Esophagus (tissue), 2 donors: ENCODE results near the gene LRRC41. TPM values are rescaled to one million over a fixed set of nuclear protein-coding genes. Genes with fewer than 3 reads are reported as not detected.

ENCODE experiments used
- polyA plus RNA-seq, 2 donors: library from polyadenylated mRNA; stranded (reverse); fragments of 200-250 nt; gene quantifications; one replicate each; pipeline ENCODE4 v1.2.3, GENCODE V29; 2013
- donor health status: healthy with polysubstance abuse.
- donor health status: Bipolar disorder and iron deficiency.

LRRC41 gene
- polyA plus RNA-seq, 2 donors = 17.4 to 32.1 TPM

Other genes starting within 250 kb of the LRRC41 start
- 1 to 10 TPM; 1.3 to 2.6 TPM for gene PIK3R3, start 171.0 kb downstream of the LRRC41 start, polyA plus RNA-seq
- 1 to 10 TPM; 2.2 to 2.3 TPM for gene TSPAN1, start 128.5 kb downstream of the LRRC41 start, polyA plus RNA-seq
- not detected for gene P3R3URF, start 127.1 kb downstream of the LRRC41 start, polyA plus RNA-seq
- gene POMGNT1, start 105.2 kb downstream of the LRRC41 start, polyA plus RNA-seq = 10 to 100 TPM; 17.1 to 17.2 TPM
- gene LURAP1, start 100.3 kb downstream of the LRRC41 start, polyA plus RNA-seq = 1 to 10 TPM; 1.6 to 1.7 TPM
- 1 to 10 TPM; 6.1 to 7.0 TPM for gene RAD54L, start 55.9 kb downstream of the LRRC41 start, polyA plus RNA-seq
- gene UQCRH, start 82 bp upstream of the LRRC41 start, polyA plus RNA-seq = 100 to 1,000 TPM; 393 to 498 TPM
- 10 to 100 TPM in 1 of 2 donors, 1 to 10 TPM in 1; 6.6 to 12.5 TPM for gene NSUN4, start 37.2 kb upstream of the LRRC41 start, polyA plus RNA-seq
- gene FAAH, start 90.7 kb upstream of the LRRC41 start, polyA plus RNA-seq = 10 to 100 TPM; 12.1 to 33.2 TPM
- gene DMBX1, start 186.2 kb upstream of the LRRC41 start, polyA plus RNA-seq = under 1 TPM in 1 of 2 donors, not detected in 1; 0.01 TPM
- not detected for gene KNCN, start 248.0 kb upstream of the LRRC41 start, polyA plus RNA-seq